CD4-positive, alpha-beta T cell treated with Interleukin-1 beta for 1 hour (primary cell): ENCODE results near the gene CPLX1.
A peak's percentile ranks its signal among the peaks of the same experiment; 100 is the strongest.

ENCODE experiments used
- DNase-seq, 2 donors: peaks; one replicate each; pipeline ENCODE4 v3.0.0-alpha.2; 2020 to 2022

Gene CPLX1

GRCh38 chr4:831483-831805, 5.5 kb upstream of the CPLX1 start:
- no peak for DNase-seq

- DNase-seq, result no peak
Measured at GRCh38 chr4:830601-831482, 4.9 kb upstream of the CPLX1 start.

GRCh38 chr4:829761-830600, 4.1 kb upstream of the CPLX1 start:
- DNase-seq, result no peak

- DNase-seq, result no peak
Measured at GRCh38 chr4:829291-829690, 3.4 kb upstream of the CPLX1 start.

- no peak for DNase-seq
Measured at GRCh38 chr4:828641-829271, 2.8 kb upstream of the CPLX1 start.

- no peak for DNase-seq
Measured at GRCh38 chr4:827209-828081, 1.5 kb upstream of the CPLX1 start.

- no peak for DNase-seq
Measured at GRCh38 chr4:826508-827208, 729 bp upstream of the CPLX1 start.

GRCh38 chr4:825063-825970, 612 bp downstream of the CPLX1 start:
- peak; percentile 9 to 34 for DNase-seq

- no peak for DNase-seq
Measured at GRCh38 chr4:824461-825062, 1.4 kb downstream of the CPLX1 start.

- no peak for DNase-seq
Measured at GRCh38 chr4:823761-824460, 2.0 kb downstream of the CPLX1 start.

GRCh38 chr4:823176-823760, 2.7 kb downstream of the CPLX1 start:
- DNase-seq, result no peak

- DNase-seq, result no peak
Measured at GRCh38 chr4:822361-823175, 3.4 kb downstream of the CPLX1 start.

GRCh38 chr4:821631-822030, 4.3 kb downstream of the CPLX1 start:
- DNase-seq, result no peak

- DNase-seq, result no peak
Measured at GRCh38 chr4:821181-821591, 4.7 kb downstream of the CPLX1 start.

- DNase-seq, result no peak
Measured at GRCh38 chr4:820230-821172, 5.4 kb downstream of the CPLX1 start.

GRCh38 chr4:819401-820229, 6.3 kb downstream of the CPLX1 start:
- DNase-seq, result no peak
